ENCODE results near the gene GP1BB. TPM values are rescaled to one million over a fixed set of nuclear protein-coding genes. Genes with fewer than 3 reads are reported as not detected.

The GP1BB gene
- total and polyA plus RNA-seq, 2 of the 4 experiments (the other 2 are of a cell fraction), result 0.18 to 1.5 TPM

DNA sequence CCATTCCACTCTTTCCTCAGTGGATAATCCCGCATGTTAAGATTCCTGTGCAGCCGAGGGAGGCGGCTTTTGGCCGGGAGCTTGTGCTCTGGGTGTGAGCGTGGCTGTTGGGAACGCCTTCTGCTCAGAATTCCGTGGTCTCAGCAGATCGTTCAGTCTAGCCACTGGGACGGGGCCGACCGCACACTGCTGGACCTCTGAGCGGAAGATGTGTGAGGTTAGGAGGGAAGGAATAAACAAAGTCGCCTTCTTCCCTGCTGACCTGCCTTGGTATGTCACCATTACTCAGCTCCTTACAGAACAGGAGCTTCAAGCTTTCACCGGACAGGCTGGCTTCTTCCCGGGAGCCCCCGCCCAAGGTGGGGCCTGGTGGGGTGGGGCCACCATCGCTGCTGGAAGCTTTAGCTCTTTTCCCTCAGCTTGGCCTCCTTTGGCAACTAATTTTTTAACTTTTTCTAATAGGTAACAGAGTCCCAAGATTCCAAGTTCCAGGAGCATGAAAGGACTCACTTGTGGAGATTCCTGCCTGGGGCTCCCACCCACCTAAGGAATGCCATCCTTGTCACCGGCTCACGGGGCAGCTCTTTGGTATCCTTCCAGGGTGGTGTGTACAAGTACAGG is 31.5 kb upstream of the GP1BB start (continued):
- TF ChIP-seq SMC3 (IDR thresholded peaks at IDR 0.05; ENCODE audit: low read depth, low read length), result no peak
- TF ChIP-seq MXI1 (IDR thresholded peaks at IDR 0.05; ENCODE audit: borderline replicate concordance, low read depth, low read length), result no peak
- no peak for TF ChIP-seq BHLHE40 (IDR thresholded peaks at IDR 0.05; ENCODE audit: low read depth, low read length)
- TF ChIP-seq RAD21 (IDR thresholded peaks at IDR 0.05; ENCODE audit: low read length), result no peak
- TF ChIP-seq RCOR1 (IDR thresholded peaks at IDR 0.05; ENCODE audit: insufficient replicate concordance, low read length), result no peak
- TF ChIP-seq NFE2L2 (IDR thresholded peaks at IDR 0.05; ENCODE audit: low read depth, low read length), result peak; percentile 55; the same call in 1 of the 2 replicates

DNA sequence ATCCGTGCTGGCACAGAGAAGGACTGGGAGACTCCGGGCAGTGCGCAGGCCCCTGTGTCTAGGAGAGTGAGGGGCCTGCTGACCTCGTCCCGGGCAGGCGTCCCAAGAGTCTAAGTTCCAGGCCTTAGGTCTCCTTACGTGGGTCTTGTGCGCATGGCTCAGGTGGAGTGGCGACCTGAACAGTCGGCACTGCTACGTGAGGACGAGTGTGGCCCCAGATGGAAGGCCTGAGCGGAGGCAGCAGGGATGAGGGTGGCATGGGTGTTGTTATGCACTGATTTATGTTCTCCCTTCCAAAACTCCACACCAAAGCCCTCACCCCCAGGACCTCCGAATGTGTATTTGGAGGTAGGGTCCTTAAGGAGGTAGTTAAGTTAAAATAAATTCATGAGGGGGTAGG is 29.8 kb upstream of the GP1BB start:
- no peaks in the 10 kb centered on the region; the same call in 1 of the 2 replicates for H3K4me1 ChIP-seq (ENCODE audit: control insufficient read depth, insufficient read depth, low read length)
- no peak overlapping the region for H2AK9ac ChIP-seq (replicated peaks; ENCODE audit: low read depth, low read length, poor library complexity)
- no peaks in the 10 kb centered on the region for H3K79me1 ChIP-seq (ENCODE audit: low read depth in 1 of 2, low read length in 2 of 2)
- no peak overlapping the region for H2BK20ac ChIP-seq (ENCODE audit: low read depth, low read length)
- no peak overlapping the region for H3K9ac ChIP-seq (ENCODE audit: low read depth, low read length)
- CTCF ChIA-PET, result no interaction called here
- H3K4me3 ChIP-seq (ENCODE audit: insufficient read depth, low read depth, low read length), result no peak overlapping the region
- intact Hi-C loops (cut with micrococcal nuclease), result no loop called here
- H3K36me3 ChIP-seq (ENCODE audit: control insufficient read depth, insufficient read depth, low read length), result no peaks in the 10 kb centered on the region
- no peak for TF ChIP-seq NFE2L2 (IDR thresholded peaks at IDR 0.05; ENCODE audit: low read depth, low read length)
- H4K8ac ChIP-seq (ENCODE audit: low read depth in 2 of 2, low read length in 2 of 2), result no peak overlapping the region
- peaks cover 11% of the 10 kb centered on the region; the same call in 1 of the 2 replicates for H3K27me3 ChIP-seq (ENCODE audit: control insufficient read depth, insufficient read depth, low read length)
- ATAC-seq (ENCODE audit: low read depth) (no peak), DNase-seq (no peak)
- no peak overlapping the region for H4K5ac ChIP-seq (ENCODE audit: low read depth, low read length)
- no peak overlapping the region for H3K23ac ChIP-seq (ENCODE audit: low read depth, low read length)
- no peak overlapping the region for H3K18ac ChIP-seq (ENCODE audit: low read depth, low read length)
- H4K91ac ChIP-seq (ENCODE audit: insufficient read depth, low read depth, low read length), result no peak overlapping the region
- no peak overlapping the region for H3K27ac ChIP-seq (ENCODE audit: insufficient read depth, low read length)
- no TSS peak for BruUV-seq (replicated peaks)
- no peak overlapping the region for H3K4ac ChIP-seq (ENCODE audit: low read depth, low read length)
- H3K9me3 ChIP-seq (ENCODE audit: control insufficient read depth, insufficient read depth, low read length), result no peaks in the 10 kb centered on the region
- no peak overlapping the region for H2AFZ ChIP-seq (replicated peaks; ENCODE audit: low read length, poor library complexity)
- no peak overlapping the region for H3K4me2 ChIP-seq (ENCODE audit: low read depth, low read length)
- WGBS, 2 experiments (ENCODE audit: extremely low coverage in 2 of 2, insufficient read length in 1 of 2), result no CpG with 5 or more reads among the region's 14 CpGs
- H2AK5ac ChIP-seq (ENCODE audit: low read depth, low read length), result no peak overlapping the region; the same call in 1 of the 2 replicates
- POLR2A ChIA-PET (ENCODE audit: unreplicated experiment), result no interaction called here
- in situ Hi-C loops (cut with MboI; ENCODE audit: low sequenced_read_pairs), result no loop called here
- no peaks in the 10 kb centered on the region; the same call in 1 of the 2 replicates for H3K9me1 ChIP-seq (ENCODE audit: insufficient read depth, low read length)
- no peak overlapping the region for H2BK15ac ChIP-seq (ENCODE audit: low read depth, low read length)
- no peak overlapping the region for H3K56ac ChIP-seq (ENCODE audit: extremely low read depth, insufficient read depth, low read length)
- H3K14ac ChIP-seq (replicated peaks; ENCODE audit: low read depth, low read length), result no peak overlapping the region
- dilution Hi-C loops (cut with HindIII; ENCODE audit: low sequenced_read_pairs, unreplicated experiment), result no loop called here
- no peaks in the 10 kb centered on the region for H4K20me1 ChIP-seq (ENCODE audit: insufficient read depth, low read length)
- H2BK120ac ChIP-seq (ENCODE audit: low read depth, low read length), result no peak overlapping the region
- no peak overlapping the region for H2BK5ac ChIP-seq (ENCODE audit: low read depth, low read length, poor library complexity, severe bottlenecking)

All from IMR-90 (cell line).